Glomerular endothelial cell (primary cell): ENCODE data around the gene ZFP2. TPM values are rescaled to one million over a fixed set of nuclear protein-coding genes. Genes with fewer than 3 reads are reported as not detected.

ENCODE experiments used
- DNase-seq: peaks from one replicate; pipeline ENCODE4 v3.0.0-alpha.2; 2011; ENCODE audit warnings: low read depth, low spot score; ENCODE audit errors: extremely low read depth
- total RNA-seq: library from RNA; depleted of rRNA; stranded (reverse); fragments of >200 nt; gene quantifications from 2 replicates; pipeline ENCODE4 v1.2.3, GENCODE V29; 2015

Gene ZFP2
- total RNA-seq, 1 donor from 2014 or later: 0.82 TPM

DNA sequence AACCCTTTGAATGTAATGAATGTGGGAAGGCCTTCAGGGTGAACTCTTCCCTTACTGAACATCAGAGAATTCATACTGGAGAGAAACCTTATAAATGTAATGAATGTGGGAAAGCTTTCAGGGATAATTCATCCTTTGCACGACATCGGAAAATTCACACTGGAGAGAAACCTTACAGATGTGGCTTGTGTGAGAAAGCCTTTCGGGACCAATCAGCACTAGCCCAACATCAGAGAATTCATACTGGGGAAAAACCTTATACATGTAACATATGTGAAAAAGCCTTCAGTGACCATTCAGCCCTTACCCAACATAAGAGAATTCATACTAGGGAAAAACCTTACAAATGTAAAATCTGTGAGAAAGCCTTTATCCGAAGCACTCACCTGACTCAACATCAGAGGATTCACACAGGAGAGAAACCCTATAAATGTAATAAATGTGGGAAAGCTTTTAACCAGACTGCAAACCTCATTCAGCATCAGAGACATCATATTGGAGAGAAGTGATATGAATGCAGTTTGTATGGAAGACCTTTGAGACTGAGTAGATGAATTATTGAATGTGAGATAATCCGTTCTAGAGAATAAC, 69.8 kb downstream of the ZFP2 start:
- DNase-seq: no peak

DNA sequence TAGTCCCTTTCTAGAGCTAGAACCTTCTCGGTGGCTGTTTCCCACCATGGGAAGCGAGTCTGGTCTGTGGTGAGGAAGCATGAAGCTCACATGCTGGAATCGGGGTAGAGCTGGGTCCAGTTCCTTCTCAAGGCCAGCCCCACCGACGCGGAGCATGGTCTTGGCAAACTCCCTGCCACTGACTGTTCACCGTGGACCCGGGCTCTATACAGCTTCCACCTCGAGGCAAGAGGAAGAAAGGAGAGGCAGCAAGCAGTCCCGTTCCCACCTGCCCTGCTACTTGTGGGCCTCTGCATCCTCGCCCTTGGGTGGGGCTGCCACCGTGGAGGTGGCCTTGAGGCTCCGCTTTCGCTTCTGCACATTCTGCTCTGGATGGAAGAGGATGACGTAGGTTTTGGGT, 85.7 kb downstream of the ZFP2 start:
- no peak for DNase-seq

Other genes with a start within 250 kb of the ZFP2 start
- gene ZNF354A, start 165.3 kb upstream of the ZFP2 start, total RNA-seq: 7.6 and 13.0 TPM in 2 replicates
- gene ZNF354B, start 36.0 kb upstream of the ZFP2 start, total RNA-seq: 9.4 and 10.7 TPM in 2 replicates
- gene ZNF454, start 45.3 kb downstream of the ZFP2 start, total RNA-seq: 1.3 and 3.3 TPM in 2 replicates
- gene GRM6, start 99.4 kb downstream of the ZFP2 start, total RNA-seq: not detected in 2 replicates
- gene ZNF879, start 127.9 kb downstream of the ZFP2 start, total RNA-seq: 1.8 and 3.2 TPM in 2 replicates
- gene ZNF354C, start 164.5 kb downstream of the ZFP2 start, total RNA-seq: 3.1 and 4.6 TPM in 2 replicates